OCI-LY1 (cell line): ENCODE results near the gene TRIM73.
"Not testable (repeated sequence)": the region's sequence is repeated elsewhere in the genome, so short reads cannot be mapped to it uniquely, and the experiment has no call there.

Experiments
- CTCF ChIP-seq: fragments of 200-600 bp; sonication (generic), shearing (Covaris generic); IDR thresholded peaks from 2 replicates; pipeline ENCODE4 v1.5.1; 2017; ENCODE audit warnings: mild to moderate bottlenecking, antibody characterized with exemption, low read length, moderate library complexity, mixed read lengths
- EZH2 ChIP-seq: fragments of 200-600 bp; sonication (generic), shearing (Covaris generic); IDR thresholded peaks from 2 replicates; pipeline ENCODE4 v1.8.0; 2017; ENCODE audit warnings: borderline replicate concordance, mixed run types, mild to moderate bottlenecking, antibody characterized with exemption, low read length, moderate library complexity, mixed read lengths

- TF ChIP-seq CTCF, EZH2: not testable (repeated sequence)
Measured at GRCh38 chr7:75449946-75450345, 54.5 kb downstream of the TRIM73 start.
